ENCODE measurements around the gene TRAF3.

The TRAF3 gene

GRCh38 chr14:102778338-102779083 is 1.3 kb downstream of the TRAF3 start:
- FAIRE-seq = no peak

GRCh38 chr14:102779084-102779462 is 1.8 kb downstream of the TRAF3 start:
- no peak for FAIRE-seq

- FAIRE-seq = no peak
Observed at GRCh38 chr14:102779574-102780315, 2.5 kb downstream of the TRAF3 start.

- no peak for FAIRE-seq
Observed at GRCh38 chr14:102781063-102781462, 3.8 kb downstream of the TRAF3 start.

- FAIRE-seq = no peak
Observed at GRCh38 chr14:102782974-102783373, 5.7 kb downstream of the TRAF3 start.

- FAIRE-seq = no peak
Observed at GRCh38 chr14:102784892-102785594, 7.8 kb downstream of the TRAF3 start.

- FAIRE-seq = no peak
Observed at GRCh38 chr14:102785595-102785963, 8.3 kb downstream of the TRAF3 start.

- FAIRE-seq = no peak
Observed at GRCh38 chr14:102786768-102787167, 9.5 kb downstream of the TRAF3 start.

GRCh38 chr14:102789349-102789748 is 12.1 kb downstream of the TRAF3 start:
- no peak for FAIRE-seq

- FAIRE-seq = no peak
Observed at GRCh38 chr14:102793531-102794328, 16.5 kb downstream of the TRAF3 start.

- no peak for FAIRE-seq
Observed at GRCh38 chr14:102795060-102795925, 18.0 kb downstream of the TRAF3 start.

GRCh38 chr14:102796661-102797190 is 19.5 kb downstream of the TRAF3 start:
- FAIRE-seq = no peak

GRCh38 chr14:102798926-102799325 is 21.7 kb downstream of the TRAF3 start:
- FAIRE-seq = no peak

GRCh38 chr14:102799684-102800562 is 22.7 kb downstream of the TRAF3 start:
- FAIRE-seq = no peak

- no peak for FAIRE-seq
Observed at GRCh38 chr14:102802834-102803523, 25.7 kb downstream of the TRAF3 start.

- FAIRE-seq = no peak
Observed at GRCh38 chr14:102804858-102805257, 27.6 kb downstream of the TRAF3 start.

GRCh38 chr14:102805371-102805891 is 28.2 kb downstream of the TRAF3 start:
- FAIRE-seq = no peak

- FAIRE-seq = no peak
Observed at GRCh38 chr14:102805941-102806340, 28.7 kb downstream of the TRAF3 start.

GRCh38 chr14:102806447-102806846 is 29.2 kb downstream of the TRAF3 start:
- no peak for FAIRE-seq

- FAIRE-seq = no peak
Observed at GRCh38 chr14:102807013-102807406, 29.8 kb downstream of the TRAF3 start.

Measured in colon (tissue), 2 donors.